ACC112 (cell line): ENCODE results near the gene LYPD6.

Experiments used
- H2AFZ ChIP-seq: fragments of 200-600 bp; sonication (generic); one replicate; pipeline ENCODE4 v1.6.0; 2017; ENCODE audit warnings: antibody characterized with exemption, low read length; ENCODE audit not compliant: unreplicated experiment
- H3K27ac ChIP-seq: fragments of 200-600 bp; sonication (generic); 2 replicates; pipeline ENCODE4 v1.5.1; 2014; ENCODE audit warnings: low read depth, mild to moderate bottlenecking, antibody characterized with exemption, low read length, moderate library complexity
- H3K27me3 ChIP-seq: fragments of 200-600 bp; sonication (generic); 2 replicates; pipeline ENCODE4 v1.6.1; 2014; ENCODE audit warnings: mild to moderate bottlenecking, antibody characterized with exemption, low read length, moderate library complexity, mixed read lengths; ENCODE audit not compliant: insufficient read depth
- H3K36me3 ChIP-seq: fragments of 200-600 bp; sonication (generic); 2 replicates; pipeline ENCODE4 v1.6.1; 2016; ENCODE audit warnings: mild to moderate bottlenecking, antibody characterized with exemption, low read length, moderate library complexity, mixed read lengths; ENCODE audit not compliant: insufficient read depth
- H3K4me1 ChIP-seq: fragments of 200-600 bp; sonication (generic); one replicate; pipeline ENCODE4 v1.6.1; 2016; ENCODE audit warnings: low read length, mixed read lengths; ENCODE audit not compliant: insufficient read depth, unreplicated experiment, control insufficient read depth
- H3K4me3 ChIP-seq: fragments of 200-600 bp; sonication (generic); 2 replicates; pipeline ENCODE4 v1.5.1; 2014; ENCODE audit warnings: mild to moderate bottlenecking, low read depth, low read length
- H3K79me2 ChIP-seq: fragments of 200-600 bp; sonication (generic); one replicate; pipeline ENCODE4 v1.6.0; 2016; ENCODE audit warnings: low read length; ENCODE audit not compliant: control insufficient read depth, unreplicated experiment, insufficient read depth

Gene LYPD6

GRCh38 chr2:149448315-149448714 is 117.9 kb downstream of the LYPD6 start:
- no peaks in the 10 kb centered on the region for H3K27me3 ChIP-seq
- no peaks in the 10 kb centered on the region for H3K79me2 ChIP-seq
- no peaks in the 10 kb centered on the region for H3K36me3 ChIP-seq
- H3K27ac ChIP-seq = no peak overlapping the region
- H3K4me3 ChIP-seq = no peak overlapping the region
- no peaks in the 10 kb centered on the region for H3K4me1 ChIP-seq
- no peak overlapping the region for H2AFZ ChIP-seq

GRCh38 chr2:149449017-149449416 is 118.6 kb downstream of the LYPD6 start:
- H3K4me1 ChIP-seq = no peaks in the 10 kb centered on the region
- H3K36me3 ChIP-seq = no peaks in the 10 kb centered on the region
- H3K4me3 ChIP-seq = no peak overlapping the region
- no peaks in the 10 kb centered on the region for H3K79me2 ChIP-seq
- H3K27ac ChIP-seq = no peak overlapping the region
- no peak overlapping the region for H2AFZ ChIP-seq
- H3K27me3 ChIP-seq = no peaks in the 10 kb centered on the region

DNA sequence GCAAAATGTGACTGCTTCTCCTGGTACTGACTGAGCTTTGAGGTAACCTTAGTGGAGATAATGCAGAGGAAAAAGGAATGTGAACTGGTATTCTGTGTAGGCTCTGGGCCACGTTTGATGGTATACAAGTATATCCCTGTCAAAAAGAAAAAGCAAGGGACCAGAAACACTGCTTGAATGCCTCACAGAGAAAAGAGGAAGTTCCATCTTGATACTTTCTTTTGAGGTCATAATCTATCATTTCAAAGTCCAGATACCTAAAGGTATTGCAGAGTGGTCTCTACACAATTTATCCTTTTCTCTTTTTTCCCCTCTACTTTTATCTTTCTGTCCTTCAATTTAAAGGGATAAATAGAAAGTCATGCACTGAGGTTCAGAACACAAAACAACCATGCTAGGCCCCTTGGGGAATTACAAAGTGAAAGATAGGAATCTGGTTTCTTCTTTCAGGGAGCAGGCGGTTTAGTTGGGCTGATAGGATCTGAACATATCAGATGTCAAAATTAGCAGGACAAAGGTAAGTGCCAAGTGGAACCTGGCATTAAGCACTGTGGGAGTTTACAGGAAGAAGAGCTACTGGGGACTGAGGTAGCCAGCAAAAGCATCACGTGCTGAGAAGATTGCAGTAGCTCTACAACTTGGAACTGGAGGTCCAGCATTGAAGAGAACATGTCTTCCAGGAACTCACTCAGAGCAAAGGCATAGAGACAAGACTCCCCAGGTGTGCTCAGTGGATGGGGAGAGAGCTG is 121.2 kb downstream of the LYPD6 start:
- H3K27ac ChIP-seq = no peak overlapping the region
- H3K79me2 ChIP-seq = no peaks in the 10 kb centered on the region
- no peak overlapping the region for H3K4me3 ChIP-seq
- H3K4me1 ChIP-seq = no peaks in the 10 kb centered on the region
- no peaks in the 10 kb centered on the region for H3K27me3 ChIP-seq
- no peaks in the 10 kb centered on the region for H3K36me3 ChIP-seq
- H2AFZ ChIP-seq = no peak overlapping the region

DNA sequence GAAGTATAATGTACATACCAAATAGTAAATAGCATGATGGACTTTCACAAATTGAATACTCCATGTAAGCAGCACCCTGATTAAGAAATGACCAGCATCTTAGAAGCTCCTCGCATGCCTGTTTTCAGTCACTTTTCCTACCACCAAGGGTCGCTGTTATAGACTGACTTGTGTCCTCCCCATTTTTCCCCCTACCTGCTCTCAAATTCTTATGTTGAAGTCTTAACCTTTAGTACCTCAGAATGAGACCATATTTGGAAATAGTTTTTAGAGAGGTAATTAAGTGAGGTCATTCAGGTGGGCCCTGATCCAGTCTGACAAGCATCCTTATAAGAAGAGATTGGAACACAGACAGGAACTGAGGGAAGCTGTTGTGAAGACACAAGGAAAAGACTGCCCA is 125.9 kb downstream of the LYPD6 start:
- no peaks in the 10 kb centered on the region for H3K27me3 ChIP-seq
- no peaks in the 10 kb centered on the region for H3K36me3 ChIP-seq
- no peaks in the 10 kb centered on the region for H3K4me1 ChIP-seq
- H2AFZ ChIP-seq = no peak overlapping the region
- no peaks in the 10 kb centered on the region for H3K79me2 ChIP-seq
- no peak overlapping the region for H3K27ac ChIP-seq
- H3K4me3 ChIP-seq = no peak overlapping the region

GRCh38 chr2:149458502-149458901 is 128.1 kb downstream of the LYPD6 start:
- Histone ChIP-seq H3K36me3 (no peaks in the 10 kb centered on the region), H3K4me1 (no peaks in the 10 kb centered on the region), H3K79me2 (no peaks in the 10 kb centered on the region), H3K27me3 (no peaks in the 10 kb centered on the region), H3K27ac (no peak overlapping the region), H3K4me3 (no peak overlapping the region), H2AFZ (no peak overlapping the region)

- Histone ChIP-seq H3K4me1 (no peaks in the 10 kb centered on the region), H2AFZ (no peak overlapping the region), H3K79me2 (no peaks in the 10 kb centered on the region), H3K36me3 (no peaks in the 10 kb centered on the region), H3K27ac (no peak overlapping the region), H3K4me3 (no peak overlapping the region), H3K27me3 (no peaks in the 10 kb centered on the region)
Measured at GRCh38 chr2:149463328-149464002, 133.1 kb downstream of the LYPD6 start.

- H3K79me2 ChIP-seq = no peaks in the 10 kb centered on the region
- no peak overlapping the region for H3K27ac ChIP-seq
- no peaks in the 10 kb centered on the region for H3K4me1 ChIP-seq
- H3K36me3 ChIP-seq = no peaks in the 10 kb centered on the region
- H3K4me3 ChIP-seq = no peak overlapping the region
- no peaks in the 10 kb centered on the region for H3K27me3 ChIP-seq
- H2AFZ ChIP-seq = no peak overlapping the region
Measured at GRCh38 chr2:149464396-149464795, 134.0 kb downstream of the LYPD6 start.

DNA sequence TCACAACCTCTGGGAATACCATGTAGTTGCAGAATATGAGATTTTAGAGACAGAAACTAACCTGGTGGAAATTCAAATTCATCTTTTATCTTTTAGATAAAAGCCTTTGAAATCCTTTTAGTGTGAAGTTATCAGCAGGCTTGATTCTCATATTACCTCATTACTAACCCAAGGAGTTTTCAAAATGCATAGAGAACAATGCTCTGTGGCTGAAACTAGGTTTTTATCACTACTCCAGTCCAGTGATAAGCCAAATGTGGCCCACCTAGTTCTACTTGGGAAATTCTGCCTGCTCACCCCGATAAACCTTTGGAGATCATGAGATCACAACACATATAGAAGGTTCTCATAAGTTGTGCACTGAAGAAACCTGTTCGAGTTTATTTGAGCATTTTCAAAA is 135.5 kb downstream of the LYPD6 start:
- H3K4me1 ChIP-seq = no peaks in the 10 kb centered on the region
- no peak overlapping the region for H2AFZ ChIP-seq
- no peak overlapping the region for H3K4me3 ChIP-seq
- H3K27me3 ChIP-seq = no peaks in the 10 kb centered on the region
- H3K27ac ChIP-seq = no peak overlapping the region
- no peaks in the 10 kb centered on the region for H3K79me2 ChIP-seq
- H3K36me3 ChIP-seq = no peaks in the 10 kb centered on the region

DNA sequence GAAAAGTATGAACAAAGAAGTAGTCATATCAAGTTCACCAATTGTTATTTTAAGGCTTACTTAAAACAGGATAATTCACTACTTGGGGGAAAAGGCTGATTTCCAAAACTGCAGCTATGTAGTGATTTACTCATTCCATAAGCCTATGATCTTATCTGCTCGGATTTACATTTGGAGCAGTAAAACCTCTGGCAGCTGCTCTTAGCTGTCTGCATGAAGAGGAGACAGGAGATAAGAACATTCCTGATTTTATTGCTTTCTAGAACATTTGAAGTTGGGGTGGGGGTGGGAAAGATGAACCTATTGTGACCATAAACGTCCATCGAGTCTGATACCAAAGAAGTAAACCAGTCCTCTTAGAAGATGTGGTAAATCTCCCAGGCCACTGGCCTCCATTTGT is 136.2 kb downstream of the LYPD6 start:
- Histone ChIP-seq H3K79me2 (no peaks in the 10 kb centered on the region), H3K4me3 (no peak overlapping the region), H3K27me3 (no peaks in the 10 kb centered on the region), H3K27ac (no peak overlapping the region), H3K36me3 (no peaks in the 10 kb centered on the region), H3K4me1 (no peaks in the 10 kb centered on the region), H2AFZ (no peak overlapping the region)

DNA sequence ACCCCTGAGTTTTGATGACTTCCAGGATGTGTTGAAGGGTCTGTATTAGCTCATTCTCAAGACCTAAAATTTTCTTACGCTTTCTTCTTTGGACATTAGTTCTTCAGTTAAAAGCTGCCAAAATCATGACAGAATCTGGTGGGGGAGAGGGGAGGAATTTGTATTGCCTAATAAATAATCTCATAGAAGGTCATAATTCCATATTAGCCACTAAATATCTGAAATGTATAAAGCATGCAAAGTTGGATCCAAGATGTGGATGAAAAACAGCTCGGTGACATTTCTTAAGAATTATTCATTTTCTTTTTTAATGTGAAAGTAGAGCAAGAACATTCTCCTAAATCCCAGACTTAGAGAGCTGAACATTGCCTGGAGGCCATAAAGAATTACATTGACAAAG is 137.0 kb downstream of the LYPD6 start:
- Histone ChIP-seq H2AFZ (no peak overlapping the region), H3K27me3 (no peaks in the 10 kb centered on the region), H3K79me2 (no peaks in the 10 kb centered on the region), H3K4me3 (no peak overlapping the region), H3K27ac (no peak overlapping the region), H3K36me3 (no peaks in the 10 kb centered on the region), H3K4me1 (no peaks in the 10 kb centered on the region)

DNA sequence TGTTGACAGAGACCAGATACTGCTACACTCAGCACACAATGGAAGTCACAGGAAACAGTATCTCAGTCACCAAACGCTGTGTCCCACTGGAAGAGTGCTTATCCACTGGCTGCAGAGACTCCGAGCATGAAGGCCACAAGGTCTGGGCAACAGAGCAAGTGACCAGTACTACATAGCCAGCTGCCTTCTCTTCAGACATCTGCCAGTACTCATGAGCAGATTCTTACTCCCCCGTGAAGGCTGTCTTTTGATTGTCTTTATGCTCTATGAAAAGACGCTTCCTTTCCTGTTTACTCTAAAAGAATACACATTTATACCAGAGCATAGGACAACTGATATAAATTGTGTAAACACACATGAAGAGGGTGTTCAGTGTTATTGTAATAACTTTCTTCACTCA is 138.2 kb downstream of the LYPD6 start:
- H3K27me3 ChIP-seq = no peaks in the 10 kb centered on the region
- H3K36me3 ChIP-seq = no peaks in the 10 kb centered on the region
- H3K4me1 ChIP-seq = no peaks in the 10 kb centered on the region
- no peak overlapping the region for H3K4me3 ChIP-seq
- H2AFZ ChIP-seq = no peak overlapping the region
- no peak overlapping the region for H3K27ac ChIP-seq
- H3K79me2 ChIP-seq = no peaks in the 10 kb centered on the region
